ENCODE results near the gene ACBD3. TPM values are rescaled to one million over a fixed set of nuclear protein-coding genes. Genes with fewer than 3 reads are reported as not detected.
"Not testable (repeated sequence)": the region's sequence is repeated elsewhere in the genome, so short reads cannot be mapped to it uniquely, and the experiment has no call there.

The ACBD3 gene
- polyA plus RNA-seq, 1 experiment: 63.0 TPM

- Histone ChIP-seq H3K9me3 (ENCODE audit: control insufficient read depth, insufficient read depth, low read length) (no peaks in the 10 kb centered on the region), H3K27ac (ENCODE audit: low read depth, low read length) (no peak overlapping the region), H3K27me3 (ENCODE audit: control insufficient read depth, insufficient read depth, low read length) (peaks cover 27% of the 10 kb centered on the region), H3K4me3 (ENCODE audit: low read depth, low read length) (no peak overlapping the region)
- POLR2A ChIA-PET: no interaction called here
- CTCF ChIA-PET: no interaction called here
- no peak for TF ChIP-seq CTCF (IDR thresholded peaks at IDR 0.05; ENCODE audit: low read depth, low read length)
- DNase-seq (ENCODE audit: low read depth, low spot score): no peak
Observed at GRCh38 chr1:226207048-226207447, 20.5 kb upstream of the ACBD3 start.

- POLR2A ChIA-PET: no interaction called here
- H3K4me3 ChIP-seq (ENCODE audit: low read depth, low read length): no peak overlapping the region
- no peak overlapping the region for H3K27ac ChIP-seq (ENCODE audit: low read depth, low read length)
- H3K9me3 ChIP-seq (ENCODE audit: control insufficient read depth, insufficient read depth, low read length): no peaks in the 10 kb centered on the region
- no peak for TF ChIP-seq CTCF (IDR thresholded peaks at IDR 0.05; ENCODE audit: low read depth, low read length)
- DNase-seq (ENCODE audit: low read depth, low spot score): no peak
- H3K27me3 ChIP-seq (ENCODE audit: control insufficient read depth, insufficient read depth, low read length): peaks cover 13% of the 10 kb centered on the region
- CTCF ChIA-PET: no interaction called here
Observed at GRCh38 chr1:226204198-226204597, 17.7 kb upstream of the ACBD3 start.

- CTCF ChIA-PET: no interaction called here
- POLR2A ChIA-PET: no interaction called here
- no peak overlapping the region for H3K4me3 ChIP-seq (ENCODE audit: low read depth, low read length)
- DNase-seq (ENCODE audit: low read depth, low spot score): no peak
- H3K27ac ChIP-seq (ENCODE audit: low read depth, low read length): no peak overlapping the region
- H3K27me3 ChIP-seq (ENCODE audit: control insufficient read depth, insufficient read depth, low read length): peaks cover 8% of the 10 kb centered on the region
- no peaks in the 10 kb centered on the region for H3K9me3 ChIP-seq (ENCODE audit: control insufficient read depth, insufficient read depth, low read length)
- TF ChIP-seq CTCF (IDR thresholded peaks at IDR 0.05; ENCODE audit: low read depth, low read length): no peak
Observed at GRCh38 chr1:226203655-226204054, 17.1 kb upstream of the ACBD3 start.

- Histone ChIP-seq H3K9me3 (ENCODE audit: control insufficient read depth, insufficient read depth, low read length) (no peaks in the 10 kb centered on the region), H3K27ac (ENCODE audit: low read depth, low read length) (no peak overlapping the region), H3K4me3 (ENCODE audit: low read depth, low read length) (no peak overlapping the region), H3K27me3 (ENCODE audit: control insufficient read depth, insufficient read depth, low read length) (peaks cover 6% of the 10 kb centered on the region)
- ChIA-PET CTCF (interaction anchor here (0.7 to 1.6 kb wide), 3 partner anchors 78 to 138 kb away, joined by 4 to 15 read pairs (median 5); no protein-coding TSS in a partner anchor), POLR2A (interaction anchor here (0.7 kb wide), 1 partner anchor 619 kb away, joined by 3 read pairs; no protein-coding TSS in a partner anchor)
- TF ChIP-seq CTCF (IDR thresholded peaks at IDR 0.05; ENCODE audit: low read depth, low read length): no peak
- DNase-seq (ENCODE audit: low read depth, low spot score): no peak
Observed at GRCh38 chr1:226203240-226203639, 16.7 kb upstream of the ACBD3 start.

GRCh38 chr1:226202666-226203065, 16.1 kb upstream of the ACBD3 start:
- CTCF ChIA-PET: interaction anchor here (0.6 to 1.6 kb wide), 5 partner anchors 11 to 184 kb away, joined by 3 to 15 read pairs (median 4); no protein-coding TSS in a partner anchor
- POLR2A ChIA-PET: interaction anchor here (0.7 kb wide), 1 partner anchor 620 kb away, joined by 3 read pairs; no protein-coding TSS in a partner anchor
- H3K27ac ChIP-seq (ENCODE audit: low read depth, low read length): not testable (repeated sequence)

More at GRCh38 chr1:226202666-226203065, 16.1 kb upstream of the ACBD3 start:
- not testable (repeated sequence) for H3K9me3 ChIP-seq (ENCODE audit: control insufficient read depth, insufficient read depth, low read length); H3K27me3 ChIP-seq (ENCODE audit: control insufficient read depth, insufficient read depth, low read length); H3K4me3 ChIP-seq (ENCODE audit: low read depth, low read length); DNase-seq (ENCODE audit: low read depth, low spot score)

Measured in AG04450 (cell line).